Measurements from ENCODE around the gene DTNB. TPM values are rescaled to one million over a fixed set of nuclear protein-coding genes. Genes with fewer than 3 reads are reported as not detected.
A peak's percentile ranks its signal among the peaks of the same experiment; 100 is the strongest.

DTNB gene
- total and polyA plus RNA-seq, 2 of the 4 experiments (the other 2 are of a cell fraction): 3.8 to 5.3 TPM

GRCh38 chr2:25481381-25482300, 191.7 kb downstream of the DTNB start:
- no peak overlapping the region for H4K91ac ChIP-seq (ENCODE audit: insufficient read depth, low read depth, low read length)
- no peaks in the 10 kb centered on the region for H3K79me1 ChIP-seq (ENCODE audit: low read depth in 1 of 2, low read length in 2 of 2)
- in situ Hi-C loops (cut with MboI; ENCODE audit: low sequenced_read_pairs): no loop called here
- no peak overlapping the region for H2AK9ac ChIP-seq (replicated peaks; ENCODE audit: low read depth, low read length, poor library complexity)
- H3K4me2 ChIP-seq (ENCODE audit: low read depth, low read length): no peak overlapping the region
- H3K14ac ChIP-seq (replicated peaks; ENCODE audit: low read depth, low read length): no peak overlapping the region
- ChIA-PET POLR2A (ENCODE audit: unreplicated experiment) (no interaction called here), CTCF (interaction anchor here (0.7 kb wide), 1 partner anchor 212 kb away, joined by 4 read pairs; no protein-coding TSS in a partner anchor)
- peak; percentile 89 for ATAC-seq (ENCODE audit: low read depth)
- peak; percentile 56 for DNase-seq
- H3K4me1 ChIP-seq (ENCODE audit: control insufficient read depth, insufficient read depth, low read length): peaks cover 6% of the 10 kb centered on the region; the same call in 1 of the 2 replicates
- no peak overlapping the region for H3K23ac ChIP-seq (ENCODE audit: low read depth, low read length)
- no peak overlapping the region for H2AK5ac ChIP-seq (ENCODE audit: low read depth, low read length)
- no peak overlapping the region for H3K4ac ChIP-seq (ENCODE audit: low read depth, low read length)
- no peak overlapping the region; the same call in 1 of the 2 replicates for H3K27ac ChIP-seq (ENCODE audit: insufficient read depth, low read length)
- H3K9me3 ChIP-seq (ENCODE audit: control insufficient read depth, insufficient read depth, low read length): no peaks in the 10 kb centered on the region
- H4K8ac ChIP-seq (ENCODE audit: low read depth in 2 of 2, low read length in 2 of 2): no peak overlapping the region
- H3K18ac ChIP-seq (ENCODE audit: low read depth, low read length): no peak overlapping the region
- no peak overlapping the region for H2AFZ ChIP-seq (replicated peaks; ENCODE audit: low read length, poor library complexity)
- dilution Hi-C loops (cut with HindIII; ENCODE audit: low sequenced_read_pairs, unreplicated experiment): no loop called here
- H3K9me1 ChIP-seq (ENCODE audit: insufficient read depth, low read length): no peaks in the 10 kb centered on the region
- H2BK5ac ChIP-seq (ENCODE audit: low read depth, low read length, poor library complexity, severe bottlenecking): no peak overlapping the region
- H3K27me3 ChIP-seq (ENCODE audit: control insufficient read depth, insufficient read depth, low read length): no peaks in the 10 kb centered on the region
- no peak overlapping the region for H2BK15ac ChIP-seq (ENCODE audit: low read depth, low read length)
- H3K9ac ChIP-seq (ENCODE audit: low read depth, low read length): no peak overlapping the region
- intact Hi-C loops (cut with micrococcal nuclease): no loop called here
- no peak overlapping the region for H2BK120ac ChIP-seq (ENCODE audit: low read depth, low read length)
- no peaks in the 10 kb centered on the region for H4K20me1 ChIP-seq (ENCODE audit: insufficient read depth, low read length)
- no TSS peak for BruUV-seq (replicated peaks)
- H3K56ac ChIP-seq (ENCODE audit: extremely low read depth, insufficient read depth, low read length): no peak overlapping the region
- no CpG with 5 or more reads among the region's 4 CpGs for WGBS, 2 experiments (ENCODE audit: extremely low coverage in 2 of 2, insufficient read length in 1 of 2)
- no peaks in the 10 kb centered on the region for H3K36me3 ChIP-seq (ENCODE audit: control insufficient read depth, insufficient read depth, low read length)
- H4K5ac ChIP-seq (ENCODE audit: low read depth, low read length): no peak overlapping the region
- H3K4me3 ChIP-seq (ENCODE audit: insufficient read depth, low read depth, low read length): no peak overlapping the region
- H2BK20ac ChIP-seq (ENCODE audit: low read depth, low read length): no peak overlapping the region
- TF ChIP-seq MAFK (IDR thresholded peaks at IDR 0.05; ENCODE audit: low read depth, low read length): no peak
- no peak for TF ChIP-seq ELK1 (IDR thresholded peaks at IDR 0.05; ENCODE audit: borderline replicate concordance, low read depth, low read length)
- TF ChIP-seq RAD21 (IDR thresholded peaks at IDR 0.05; ENCODE audit: low read length): no peak
- TF ChIP-seq CEBPB (IDR thresholded peaks at IDR 0.05; ENCODE audit: low read depth, low read length): no peak
- TF ChIP-seq POLR2A (IDR thresholded peaks at IDR 0.05; ENCODE audit: low read depth, low read length): no peak
- no peak for TF ChIP-seq MXI1 (IDR thresholded peaks at IDR 0.05; ENCODE audit: borderline replicate concordance, low read depth, low read length)
- TF ChIP-seq RCOR1 (IDR thresholded peaks at IDR 0.05; ENCODE audit: insufficient replicate concordance, low read length): no peak
- no peak for TF ChIP-seq CTCF (conservative IDR thresholded peaks at IDR 0.05; ENCODE audit: low read depth, low read length)
- no peak for TF ChIP-seq BHLHE40 (IDR thresholded peaks at IDR 0.05; ENCODE audit: low read depth, low read length)
